HG02973 (cell line): Measurements from ENCODE around the gene POMGNT2.
"Not testable (repeated sequence)": the region's sequence is repeated elsewhere in the genome, so short reads cannot be mapped to it uniquely, and the experiment has no call there.

Experiments
- ATAC-seq: cut with Tn5 transposase; IDR thresholded peaks from one replicate; pipeline ENCODE4 v1.9.1; 2021; ENCODE audit warnings: moderate library complexity; ENCODE audit not compliant: unreplicated experiment

POMGNT2 gene

GRCh38 chr3:43077261-43077660, 28.6 kb downstream of the POMGNT2 start:
- ATAC-seq = no peak

DNA sequence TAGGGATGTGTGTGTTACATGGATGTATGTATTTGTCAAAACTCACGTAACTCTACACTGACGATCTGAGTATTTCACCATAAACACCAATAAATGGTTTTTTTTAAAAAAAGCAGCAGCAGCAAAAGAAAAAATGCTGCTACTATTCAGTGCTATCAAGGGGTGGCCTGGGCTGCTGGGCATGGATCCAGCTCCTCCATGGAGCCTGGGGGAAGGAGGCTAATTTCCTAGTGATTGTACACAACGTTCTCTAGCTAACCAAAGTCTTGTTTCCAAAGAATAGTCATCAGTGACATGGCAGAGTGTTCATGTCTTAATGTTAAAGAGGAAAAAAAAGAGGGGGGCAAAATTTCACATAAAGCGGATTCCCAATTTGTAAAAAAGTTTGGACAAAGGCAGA, 29.0 kb downstream of the POMGNT2 start:
- ATAC-seq = no peak

GRCh38 chr3:43075904-43076661, 29.8 kb downstream of the POMGNT2 start:
- ATAC-seq = no peak

DNA sequence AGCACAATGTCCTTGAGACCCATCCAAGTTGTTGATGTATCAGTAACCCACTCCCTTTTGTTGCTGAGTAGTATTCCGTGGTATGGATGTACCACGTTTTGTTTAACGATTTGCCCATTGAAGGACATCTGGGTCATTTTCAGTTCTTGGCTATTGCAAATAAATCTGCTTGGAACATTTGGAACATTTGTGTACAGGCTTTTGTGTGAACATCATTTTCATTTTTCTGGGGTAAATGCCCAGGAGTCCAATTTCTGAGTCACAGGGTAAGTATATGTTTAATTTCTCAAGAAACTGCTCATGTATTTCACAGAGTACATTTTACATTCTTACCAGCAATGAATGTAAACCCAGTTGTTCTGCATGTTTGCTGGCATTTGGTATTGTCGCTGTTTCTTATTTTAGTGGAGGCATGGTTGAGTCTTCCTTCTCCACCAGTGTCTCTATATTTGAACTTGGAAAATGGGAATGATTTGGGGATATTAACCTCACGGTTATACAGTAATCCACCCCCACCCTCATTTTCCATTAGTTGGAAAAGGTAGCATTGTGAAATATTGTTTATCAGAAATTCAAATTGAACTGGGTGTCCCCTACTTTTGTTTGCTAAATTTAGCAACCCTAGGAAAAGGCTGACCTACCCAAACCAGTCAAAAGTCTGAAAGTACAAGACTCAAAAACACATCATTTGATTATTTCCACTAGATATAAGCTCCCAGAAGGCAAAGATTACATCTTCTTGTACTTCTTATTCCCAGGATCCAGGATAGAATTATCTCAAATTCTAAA, 30.8 kb downstream of the POMGNT2 start:
- ATAC-seq = no peak

GRCh38 chr3:43074482-43074881, 31.4 kb downstream of the POMGNT2 start:
- no peak for ATAC-seq

DNA sequence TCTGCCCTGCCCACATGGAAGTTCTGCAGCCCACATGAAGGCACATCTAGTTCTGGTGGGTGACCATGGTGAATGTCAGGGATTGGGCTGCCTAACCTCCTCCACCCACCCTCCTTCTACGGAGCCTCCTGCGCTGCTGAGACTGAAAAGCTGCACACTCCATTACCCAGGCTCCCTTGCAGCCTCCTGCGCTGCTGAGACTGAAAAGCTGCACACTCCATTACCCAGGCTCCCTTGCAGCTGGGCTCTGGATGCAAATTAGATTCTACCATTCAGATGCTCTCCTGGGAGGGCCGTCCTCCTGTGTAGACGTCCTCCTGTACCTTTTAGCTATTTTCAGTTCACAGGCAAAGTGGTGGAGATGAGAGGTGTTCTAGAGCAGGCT, 32.1 kb downstream of the POMGNT2 start:
- no peak for ATAC-seq

DNA sequence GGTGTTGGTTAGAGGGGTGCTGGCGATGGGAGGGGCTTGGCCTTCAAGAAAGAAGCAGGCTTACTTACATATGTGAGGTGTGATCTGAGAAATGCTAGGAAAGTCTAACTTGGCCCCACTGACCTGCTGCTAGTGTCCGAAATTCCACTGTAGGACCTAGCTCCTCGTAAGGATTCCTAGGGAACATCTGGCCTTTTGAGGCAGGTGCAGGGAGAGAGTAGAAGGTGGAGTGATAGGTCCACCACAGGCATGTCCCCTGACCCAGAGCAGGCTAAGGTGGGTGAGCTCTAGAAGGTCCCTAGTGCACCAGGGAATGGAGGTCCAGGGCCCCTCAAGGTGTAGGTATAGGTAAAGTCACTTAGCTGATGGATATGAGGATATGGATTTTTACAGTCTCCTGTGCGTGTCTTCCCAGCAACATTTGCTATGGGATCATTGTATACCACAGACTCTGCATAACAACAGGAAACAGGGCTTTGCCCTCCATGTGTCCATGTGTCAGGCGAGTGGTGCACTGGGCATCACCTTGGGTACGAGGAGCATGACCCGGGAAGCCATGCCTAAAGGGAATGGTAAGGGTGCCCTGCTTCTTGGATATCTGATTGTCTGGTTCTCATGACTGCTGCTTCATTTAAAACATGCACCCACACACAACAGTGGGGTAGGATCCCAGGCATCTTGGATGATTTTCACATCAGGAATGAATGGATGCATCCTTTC, 32.6 kb downstream of the POMGNT2 start:
- no peak for ATAC-seq

GRCh38 chr3:43072361-43072760, 33.5 kb downstream of the POMGNT2 start:
- ATAC-seq = no peak

DNA sequence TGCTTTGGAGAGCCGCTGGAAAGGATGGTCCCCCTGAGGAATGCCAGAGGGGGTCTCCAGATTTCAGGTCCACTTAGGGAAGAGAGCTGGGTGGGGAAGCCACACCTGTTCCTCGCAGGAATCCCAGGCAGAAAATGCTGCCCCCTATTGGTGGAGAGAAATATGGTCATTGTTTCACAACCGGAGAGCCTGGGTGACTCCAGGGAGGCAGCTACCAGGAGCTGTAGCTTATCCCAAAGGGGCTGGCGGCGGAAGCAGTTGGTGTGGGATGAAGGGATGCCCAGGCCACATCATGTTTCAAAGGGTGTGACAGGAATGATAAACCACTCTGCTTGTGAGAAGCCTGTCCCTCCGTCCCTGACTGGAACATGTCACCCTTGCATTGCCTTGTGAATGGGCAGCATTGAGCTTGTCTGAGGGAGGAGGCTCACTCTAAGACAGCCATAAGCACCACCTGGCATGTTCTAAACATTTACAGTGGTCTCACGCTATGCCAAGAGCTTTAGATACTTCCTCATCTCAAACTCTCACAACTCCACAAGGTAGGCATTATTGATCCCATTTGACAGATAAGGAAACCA, 34.5 kb downstream of the POMGNT2 start:
- no peak for ATAC-seq

DNA sequence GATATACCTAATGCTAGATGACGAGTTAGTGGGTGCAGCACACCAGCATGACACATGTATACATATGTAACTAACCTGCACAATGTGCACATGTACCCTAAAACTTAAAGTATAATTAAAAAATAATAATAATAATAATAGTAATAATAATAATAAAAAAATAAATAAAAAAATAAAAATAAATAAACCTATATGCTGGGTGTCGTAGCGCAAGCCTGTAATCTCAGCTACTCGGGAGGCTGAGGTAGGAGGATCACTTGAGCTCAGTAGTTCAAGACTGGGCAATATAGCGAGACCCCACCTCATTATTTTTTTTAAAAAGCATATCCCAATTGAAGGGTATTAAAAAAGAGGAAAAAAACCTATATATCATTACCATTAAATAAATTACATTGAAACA, 35.2 kb downstream of the POMGNT2 start:
- not testable (repeated sequence) for ATAC-seq

DNA sequence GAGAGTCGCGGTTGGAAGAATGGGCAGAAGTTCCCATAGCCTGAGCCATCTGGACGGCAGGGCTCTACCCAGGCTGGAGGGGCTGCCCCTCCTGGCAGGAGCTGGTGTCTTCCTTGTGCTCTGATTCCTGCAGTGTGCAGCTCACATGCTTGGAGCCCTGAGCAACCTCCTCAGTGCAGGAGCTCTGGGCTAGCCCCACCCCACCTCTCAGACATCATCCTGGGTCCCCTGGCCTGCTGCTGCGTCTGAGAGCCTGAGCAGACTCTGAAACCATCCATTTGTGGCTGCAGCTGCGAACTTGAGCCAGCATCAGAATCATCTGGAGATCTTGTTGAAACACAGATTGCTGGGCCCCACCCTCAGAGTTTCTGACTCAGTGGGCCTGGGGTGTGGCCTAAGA, 42.8 kb downstream of the POMGNT2 start:
- ATAC-seq = no peak

DNA sequence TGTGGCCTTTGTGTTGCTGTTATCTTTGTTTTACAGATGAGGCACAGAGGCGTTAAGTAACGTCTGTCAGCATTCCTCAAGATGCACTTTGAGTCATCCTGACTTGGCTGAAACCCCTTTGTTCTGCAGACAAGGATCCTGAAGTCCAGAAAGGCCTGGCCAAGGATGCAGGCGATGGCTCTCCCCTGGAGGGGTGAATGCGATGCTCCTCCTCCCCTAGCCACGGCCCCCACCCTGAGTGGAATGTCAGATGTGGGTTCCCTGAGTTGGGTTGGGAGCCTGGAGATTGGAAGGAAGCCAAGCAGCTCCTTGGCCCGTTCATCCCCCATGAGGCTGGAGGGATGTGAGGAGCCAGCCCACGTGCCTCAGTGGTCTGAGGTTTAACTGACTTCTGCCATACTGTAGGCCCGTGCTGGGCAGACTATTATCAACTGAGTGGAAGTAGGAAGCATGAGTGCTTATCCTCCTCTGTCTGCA, 43.3 kb downstream of the POMGNT2 start:
- no peak for ATAC-seq

GRCh38 chr3:43062040-43062563, 43.8 kb downstream of the POMGNT2 start:
- no peak for ATAC-seq

DNA sequence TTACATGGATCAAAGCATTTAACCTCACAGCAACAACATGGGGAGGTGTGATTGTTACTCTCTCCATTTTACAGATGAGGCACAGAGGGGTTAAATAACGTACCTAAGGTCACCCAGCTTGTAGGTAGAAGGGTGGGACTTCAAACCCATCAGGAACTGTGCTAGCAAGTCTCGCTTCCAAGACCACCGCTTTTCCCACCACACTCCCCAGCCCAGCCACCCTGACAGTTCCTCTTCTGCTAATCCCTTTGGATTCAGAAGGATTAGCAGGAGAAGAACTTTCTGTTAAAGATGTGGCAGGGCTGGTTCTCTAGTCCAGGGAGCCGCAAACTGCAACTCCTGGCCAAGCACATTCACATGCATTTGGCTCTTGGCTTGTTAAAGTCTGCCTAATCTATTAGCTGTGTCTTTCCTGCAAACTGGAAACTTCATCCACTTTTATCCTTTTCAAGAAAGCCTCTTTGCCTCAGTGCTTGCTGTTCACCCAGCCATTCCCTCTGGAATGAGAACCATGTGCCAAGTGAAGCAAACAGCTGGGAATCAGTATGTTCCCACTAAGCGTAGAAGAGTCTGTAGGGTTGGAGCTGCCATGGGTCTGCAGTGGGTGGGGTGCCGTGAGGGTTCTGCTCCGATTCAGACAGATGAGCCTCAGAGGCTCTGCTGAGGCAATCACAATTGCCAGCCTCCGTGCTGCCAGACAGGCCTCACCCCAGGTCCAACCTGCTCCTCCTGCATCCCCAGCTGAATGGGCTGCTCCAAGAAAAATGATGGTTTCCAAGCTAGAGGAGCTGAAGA, 44.6 kb downstream of the POMGNT2 start:
- ATAC-seq = no peak

GRCh38 chr3:43059456-43059855, 46.4 kb downstream of the POMGNT2 start:
- no peak for ATAC-seq

DNA sequence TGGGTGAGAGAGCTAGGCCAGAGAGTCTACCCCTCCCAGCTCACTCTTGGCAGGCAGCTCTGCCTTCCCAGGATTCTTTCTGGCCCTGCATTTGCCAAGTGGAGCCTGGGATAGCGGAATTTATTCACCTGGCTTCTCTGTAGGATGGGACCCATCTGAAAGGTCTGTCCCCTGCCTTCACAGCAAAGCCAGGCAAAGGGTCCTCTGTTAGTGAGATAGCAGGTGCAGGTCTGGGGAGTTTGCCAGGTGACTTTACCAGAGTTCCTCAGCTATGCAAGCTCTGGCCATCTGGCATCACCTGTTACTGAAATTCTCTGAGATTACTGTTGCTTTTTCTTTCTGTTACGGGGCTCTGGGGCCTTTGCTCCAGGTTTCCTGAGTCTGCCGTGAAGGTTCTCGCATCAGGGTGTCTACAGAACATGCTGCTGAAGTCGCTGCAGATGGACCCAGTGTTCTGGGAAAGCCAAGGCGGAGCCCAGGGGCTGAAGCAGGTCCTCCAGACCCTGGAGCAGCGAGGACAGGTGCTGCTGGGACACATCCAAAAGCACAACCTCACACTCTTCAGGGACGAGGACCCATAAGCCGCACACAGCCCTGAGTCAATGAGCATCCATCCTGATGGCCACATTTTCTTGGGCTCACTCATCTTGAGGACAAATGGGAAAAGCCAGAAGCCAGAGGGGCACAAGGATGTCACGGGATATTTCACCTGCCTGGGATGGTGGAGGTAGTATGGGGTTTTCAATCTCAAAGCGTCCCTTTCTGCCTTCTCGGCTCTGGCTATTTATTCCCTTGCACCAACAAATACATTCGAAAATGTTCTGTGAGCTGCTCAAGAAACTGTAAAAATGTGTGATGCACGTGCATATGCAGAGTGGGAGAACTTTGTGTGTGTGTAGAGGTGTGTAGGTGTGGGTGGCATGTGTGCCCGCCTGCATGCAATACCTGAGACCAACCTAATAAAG, 49.8 kb downstream of the POMGNT2 start:
- no peak for ATAC-seq

- no peak for ATAC-seq
Measured at GRCh38 chr3:43055393-43055792, 50.5 kb downstream of the POMGNT2 start.

GRCh38 chr3:43054754-43055153, 51.1 kb downstream of the POMGNT2 start:
- no peak for ATAC-seq

GRCh38 chr3:43053291-43053690, 52.6 kb downstream of the POMGNT2 start:
- ATAC-seq = no peak
